ENCODE results near the gene IP6K2. TPM values are rescaled to one million over a fixed set of nuclear protein-coding genes. Genes with fewer than 3 reads are reported as not detected.

Gene IP6K2
- total and polyA plus RNA-seq, 2 of the 8 experiments (the other 6 are each of a cell fraction or from before 2014, with no cell fraction given) = 95.8 to 144 TPM

DNA sequence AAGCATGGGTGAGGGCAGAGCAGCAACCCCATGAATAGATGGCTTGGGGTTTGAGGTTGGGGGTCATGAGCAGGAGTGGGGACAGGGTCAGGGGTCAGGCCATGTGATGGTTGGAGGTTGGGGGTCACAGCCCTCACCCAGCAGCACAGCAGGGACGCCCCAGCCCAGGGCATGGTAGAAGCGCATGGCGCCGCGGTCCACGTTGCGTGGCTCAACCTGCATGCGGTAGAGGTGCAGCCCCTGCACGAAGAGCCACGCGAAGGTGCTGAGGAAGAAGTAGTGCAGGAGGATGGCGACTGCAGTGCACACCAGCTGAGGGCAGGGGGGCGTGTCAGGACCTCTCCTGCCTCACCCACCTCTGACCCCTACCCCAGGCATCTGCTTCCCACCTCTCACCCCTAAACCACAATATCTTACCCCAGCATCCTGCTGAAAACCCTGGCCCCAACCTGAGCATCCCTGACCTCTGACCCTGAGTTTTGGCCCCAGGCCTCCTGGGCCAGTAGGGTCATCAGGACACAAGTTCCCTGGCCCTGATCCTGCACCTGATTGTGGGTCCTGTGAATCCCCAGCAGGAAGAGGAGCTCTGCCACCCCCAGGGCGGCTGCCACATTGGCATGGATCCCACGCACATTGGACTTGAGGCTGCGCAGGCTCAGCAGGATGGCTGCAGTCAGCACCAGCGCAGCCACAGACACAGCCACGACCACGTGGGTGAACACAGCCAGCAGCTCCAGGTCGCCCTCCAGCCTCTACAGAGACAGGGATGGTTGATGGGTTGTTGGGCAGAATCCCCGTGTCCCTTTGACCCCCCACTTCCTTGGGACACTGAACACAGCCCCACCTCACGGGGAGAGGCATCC lies 71.9 kb downstream of the IP6K2 start:
- Histone ChIP-seq H3K23ac (ENCODE audit: insufficient read length) (no peak overlapping the region), H3K36me3 (ENCODE audit: control insufficient read depth in 2 of 4, insufficient read depth in 4 of 4, low read length in 3 of 4) (peaks cover 3 to 34% (median 21%) of the 10 kb centered on the region in 4 experiments; a peak in 5 of 8 replicates), H3K9ac (replicated peaks in 1 of 4; ENCODE audit: extremely low read depth in 1 of 4, low read depth in 3 of 4, low read length in 3 of 4) (no peak overlapping the region), H2BK120ac (replicated peaks; ENCODE audit: low read depth, low read length) (no peak overlapping the region), H3K56ac (replicated peaks; ENCODE audit: insufficient read length, low read depth, low read length) (no peak overlapping the region), H3K4ac (replicated peaks; ENCODE audit: insufficient read length, low read depth, low read length) (no peak overlapping the region), H4K91ac (replicated peaks; ENCODE audit: insufficient read length, low read length) (no peak overlapping the region), H2BK20ac (ENCODE audit: low read length) (no peak overlapping the region), H3K79me2 (ENCODE audit: control insufficient read depth in 1 of 2, insufficient read depth in 2 of 2, low read length in 2 of 2) (no peaks in the 10 kb centered on the region), H3K4me2 (ENCODE audit: insufficient read depth in 1 of 2, low read depth in 2 of 2, low read length in 2 of 2) (no peak overlapping the region), H3K18ac (ENCODE audit: extremely low read depth, low read length) (no peak overlapping the region), H2AFZ (ENCODE audit: low read length) (no peak overlapping the region), H3K4me3 (ENCODE audit: extremely low read depth in 1 of 4, insufficient read depth in 2 of 4, low read depth in 3 of 4, low read length in 4 of 4) (no peak overlapping the region), H3K23me2 (ENCODE audit: low read depth, low read length) (no peaks in the 10 kb centered on the region), H3K27me3 (replicated peaks in 1 of 4; ENCODE audit: control insufficient read depth in 3 of 4, extremely low read depth in 1 of 4, insufficient read depth in 3 of 4, low read length in 3 of 4) (no peaks in the 10 kb centered on the region), H2BK15ac (ENCODE audit: low read length) (no peak overlapping the region), H2AK5ac (ENCODE audit: low read depth, low read length) (no peak overlapping the region), H2BK5ac (ENCODE audit: low read depth, low read length) (no peak overlapping the region), H2BK12ac (ENCODE audit: low read depth, low read length) (no peak overlapping the region), H4K8ac (ENCODE audit: extremely low read depth, insufficient read depth, low read length) (no peak overlapping the region; the same call in 1 of the 2 replicates), H3K79me1 (ENCODE audit: low read depth, low read length) (no peaks in the 10 kb centered on the region), H3K14ac (ENCODE audit: insufficient read length) (no peak overlapping the region), H4K5ac (ENCODE audit: insufficient read length, low read depth, low read length) (no peak overlapping the region), H3K4me1 (replicated peaks in 1 of 4; ENCODE audit: control insufficient read depth in 3 of 4, insufficient read depth in 4 of 4, low read length in 3 of 4) (no peaks in the 10 kb centered on the region), H3K9me3 (ENCODE audit: insufficient read depth in 2 of 2, low read depth in 1 of 2, low read length in 1 of 2) (no peaks in the 10 kb centered on the region), H4K20me1 (replicated peaks in 1 of 2; ENCODE audit: control insufficient read depth in 1 of 2, insufficient read depth in 2 of 2, low read length in 2 of 2) (peaks cover 0 to 13% of the 10 kb centered on the region in 2 experiments), H3K27ac (ENCODE audit: low read depth, low read length) (no peak overlapping the region)
- POLR2A ChIA-PET (ENCODE audit: partially characterized antibody) = interaction anchor here (0.9 to 3.8 kb wide), 8 partner anchors 9 to 186 kb away, joined by 3 to 17 read pairs (median 4); partner anchors contain the start of genes SLC26A6 and TMEM89
- DNase-seq (ENCODE audit: low read depth in 1 of 2, low spot score in 2 of 2) (no peak), FAIRE-seq (no peak)
- CTCF ChIA-PET (ENCODE audit: partially characterized antibody) = interaction anchor here (1.4 to 1.9 kb wide), 3 partner anchors 10 to 16 kb away, joined by 3 to 15 read pairs (median 7); partner anchors contain the start of gene SLC26A6
- WGBS, 2 experiments (ENCODE audit: extremely low coverage in 1 of 2, insufficient coverage in 1 of 2, insufficient read length in 1 of 2, insufficient replicate concordance in 2 of 2, low coverage in 1 of 2, low lambda C conversion rate in 2 of 2, missing lambda C conversion rate in 1 of 2) = 89% methylated on average over 20 of the region's 22 CpGs; no CpG with 5 or more reads in 1 of the 2 experiments
- no peak for TF ChIP-seq SIRT6 (IDR thresholded peaks at IDR 0.05; ENCODE audit: low read length)
- TF ChIP-seq KDM4A (IDR thresholded peaks at IDR 0.05; ENCODE audit: low read depth, low read length, severe bottlenecking) = no peak
- no peak for TF ChIP-seq BACH1 (IDR thresholded peaks at IDR 0.05; ENCODE audit: low read length)
- no peak for TF ChIP-seq CHD2 (IDR thresholded peaks at IDR 0.05; ENCODE audit: low read length)
- TF ChIP-seq, protein P1, sequence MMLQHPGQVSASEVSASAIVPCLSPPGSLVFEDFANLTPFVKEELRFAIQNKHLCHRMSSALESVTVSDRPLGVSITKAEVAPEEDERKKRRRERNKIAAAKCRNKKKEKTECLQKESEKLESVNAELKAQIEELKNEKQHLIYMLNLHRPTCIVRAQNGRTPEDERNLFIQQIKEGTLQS (IDR thresholded peaks at IDR 0.05; ENCODE audit: insufficient read depth, low read depth, low read length) = no peak
- TF ChIP-seq POU5F1 (IDR thresholded peaks at IDR 0.05; ENCODE audit: low read depth, low read length) = no peak
- no peak for TF ChIP-seq GTF2F1 (IDR thresholded peaks at IDR 0.05; ENCODE audit: borderline replicate concordance, low read depth, low read length)
- TF ChIP-seq RFX5 (IDR thresholded peaks at IDR 0.05; ENCODE audit: borderline replicate concordance, low read depth, low read length) = no peak
- no peak for TF ChIP-seq JUND (IDR thresholded peaks at IDR 0.05; ENCODE audit: low read length)
- TF ChIP-seq, protein P2, sequence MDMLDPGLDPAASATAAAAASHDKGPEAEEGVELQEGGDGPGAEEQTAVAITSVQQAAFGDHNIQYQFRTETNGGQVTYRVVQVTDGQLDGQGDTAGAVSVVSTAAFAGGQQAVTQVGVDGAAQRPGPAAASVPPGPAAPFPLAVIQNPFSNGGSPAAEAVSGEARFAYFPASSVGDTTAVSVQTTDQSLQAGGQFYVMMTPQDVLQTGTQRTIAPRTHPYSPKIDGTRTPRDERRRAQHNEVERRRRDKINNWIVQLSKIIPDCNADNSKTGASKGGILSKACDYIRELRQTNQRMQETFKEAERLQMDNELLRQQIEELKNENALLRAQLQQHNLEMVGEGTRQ (IDR thresholded peaks at IDR 0.05; ENCODE audit: low read length) = no peak
- TF ChIP-seq SRF (IDR thresholded peaks at IDR 0.05; ENCODE audit: low read depth, low read length) = no peak
